Adrenal gland (tissue), 5 donors: Measurements from ENCODE around the gene ATP6V0D1.
A peak's percentile ranks its signal among the peaks of the same experiment; 100 is the strongest.

ENCODE experiments used
- POLR2A ChIP-seq, 2 donors: fragments of 450-650 bp; IDR thresholded peaks; one replicate each; pipeline ENCODE4 v1.6.1; 2017; ENCODE audit warnings: antibody characterized with exemption in 2 of 2, mild to moderate bottlenecking in 2 of 2, moderate library complexity in 1 of 2
- TF ChIP-seq, protein P1 (sequence below), 6 experiments: fragments of 450-650 bp in 4 of 6; fragments of 200-600 bp in 2 of 6; sonication (generic) in 1 of 6; IDR thresholded peaks; 1 replicate in 5 of 6; 2 replicates in 1 of 6; pipeline versions ENCODE4 v1.5.1 to v1.8.0; 2016 to 2021; ENCODE audit warnings: antibody characterized with exemption in 6 of 6, mild to moderate bottlenecking in 2 of 6, moderate library complexity in 1 of 6
- donor health status: DM: no; HTN: no; CAD: no.

DNA sequence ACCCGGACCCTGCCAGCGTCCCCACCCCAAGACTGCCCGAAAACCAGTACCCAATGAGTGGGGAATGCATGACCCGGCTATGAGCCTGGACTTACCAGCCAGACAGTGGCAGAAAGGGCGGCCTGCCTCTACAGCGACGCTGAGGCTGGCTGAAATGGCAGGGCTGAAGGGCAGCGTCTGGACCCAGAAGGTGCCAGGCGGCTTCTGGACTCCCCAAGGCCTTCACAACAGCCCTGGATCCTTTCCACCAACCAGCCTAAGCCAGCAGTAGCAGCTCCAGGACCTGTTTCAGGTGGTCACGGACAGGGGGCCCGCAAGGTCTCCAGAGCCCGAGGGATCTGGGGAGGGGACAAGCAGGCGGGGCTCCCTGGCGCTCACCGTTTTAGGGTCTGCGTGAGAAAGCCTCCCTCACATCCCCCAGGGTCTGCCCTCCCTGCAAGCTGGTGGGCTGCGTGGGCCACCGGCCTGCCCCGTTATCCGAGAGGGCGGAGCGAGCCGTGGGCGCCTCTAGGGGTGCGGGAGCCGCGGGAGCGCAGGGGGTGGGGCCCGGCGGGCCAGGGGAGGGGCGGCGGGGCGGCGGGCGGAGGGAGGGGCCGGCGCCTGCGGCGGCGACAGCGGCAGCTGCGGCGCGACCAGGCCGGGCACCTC is 47.4 kb upstream of the ATP6V0D1 start, which contains the start of gene RIPOR1:
- TF ChIP-seq, protein P1, sequence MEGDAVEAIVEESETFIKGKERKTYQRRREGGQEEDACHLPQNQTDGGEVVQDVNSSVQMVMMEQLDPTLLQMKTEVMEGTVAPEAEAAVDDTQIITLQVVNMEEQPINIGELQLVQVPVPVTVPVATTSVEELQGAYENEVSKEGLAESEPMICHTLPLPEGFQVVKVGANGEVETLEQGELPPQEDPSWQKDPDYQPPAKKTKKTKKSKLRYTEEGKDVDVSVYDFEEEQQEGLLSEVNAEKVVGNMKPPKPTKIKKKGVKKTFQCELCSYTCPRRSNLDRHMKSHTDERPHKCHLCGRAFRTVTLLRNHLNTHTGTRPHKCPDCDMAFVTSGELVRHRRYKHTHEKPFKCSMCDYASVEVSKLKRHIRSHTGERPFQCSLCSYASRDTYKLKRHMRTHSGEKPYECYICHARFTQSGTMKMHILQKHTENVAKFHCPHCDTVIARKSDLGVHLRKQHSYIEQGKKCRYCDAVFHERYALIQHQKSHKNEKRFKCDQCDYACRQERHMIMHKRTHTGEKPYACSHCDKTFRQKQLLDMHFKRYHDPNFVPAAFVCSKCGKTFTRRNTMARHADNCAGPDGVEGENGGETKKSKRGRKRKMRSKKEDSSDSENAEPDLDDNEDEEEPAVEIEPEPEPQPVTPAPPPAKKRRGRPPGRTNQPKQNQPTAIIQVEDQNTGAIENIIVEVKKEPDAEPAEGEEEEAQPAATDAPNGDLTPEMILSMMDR (IDR thresholded peaks at IDR 0.05), result no peak
- peak in 1 of 2 donors; percentile 15 for TF ChIP-seq POLR2A (IDR thresholded peaks at IDR 0.05)
